GM21515 (cell line): ENCODE measurements around the gene DACH2.

Source experiments
- ATAC-seq: cut with Tn5 transposase; IDR thresholded peaks from one replicate; pipeline ENCODE4 v1.9.1; 2021; ENCODE audit not compliant: unreplicated experiment

The DACH2 gene

GRCh38 chrX:86747091-86747490, 598.8 kb downstream of the DACH2 start:
- ATAC-seq, result no peak

- no peak for ATAC-seq
Observed at GRCh38 chrX:86805241-86805640, 657.0 kb downstream of the DACH2 start.

- no peak for ATAC-seq
Observed at GRCh38 chrX:86806786-86807185, 658.5 kb downstream of the DACH2 start.

- no peak for ATAC-seq
Observed at GRCh38 chrX:86809651-86810050, 661.4 kb downstream of the DACH2 start.

GRCh38 chrX:86829786-86830185, 681.5 kb downstream of the DACH2 start:
- ATAC-seq, result no peak

- ATAC-seq, result no peak
Observed at GRCh38 chrX:86830685-86831084, 682.4 kb downstream of the DACH2 start.

GRCh38 chrX:86845101-86845500, 696.9 kb downstream of the DACH2 start:
- no peak for ATAC-seq
